Stimulated activated CD4-positive, alpha-beta T cell treated with anti-CD3 and anti-CD28 coated beads, Interleukin-15, amount 100 ng/mL, for 48 hours (primary cell): Measurements from ENCODE around the gene SPRY1.

Experiments used
- DNase-seq, 2 donors: peaks; one replicate each; pipeline ENCODE4 v3.0.0-alpha.2; 2020; ENCODE audit warnings: low read depth in 2 of 2

Gene SPRY1

DNA sequence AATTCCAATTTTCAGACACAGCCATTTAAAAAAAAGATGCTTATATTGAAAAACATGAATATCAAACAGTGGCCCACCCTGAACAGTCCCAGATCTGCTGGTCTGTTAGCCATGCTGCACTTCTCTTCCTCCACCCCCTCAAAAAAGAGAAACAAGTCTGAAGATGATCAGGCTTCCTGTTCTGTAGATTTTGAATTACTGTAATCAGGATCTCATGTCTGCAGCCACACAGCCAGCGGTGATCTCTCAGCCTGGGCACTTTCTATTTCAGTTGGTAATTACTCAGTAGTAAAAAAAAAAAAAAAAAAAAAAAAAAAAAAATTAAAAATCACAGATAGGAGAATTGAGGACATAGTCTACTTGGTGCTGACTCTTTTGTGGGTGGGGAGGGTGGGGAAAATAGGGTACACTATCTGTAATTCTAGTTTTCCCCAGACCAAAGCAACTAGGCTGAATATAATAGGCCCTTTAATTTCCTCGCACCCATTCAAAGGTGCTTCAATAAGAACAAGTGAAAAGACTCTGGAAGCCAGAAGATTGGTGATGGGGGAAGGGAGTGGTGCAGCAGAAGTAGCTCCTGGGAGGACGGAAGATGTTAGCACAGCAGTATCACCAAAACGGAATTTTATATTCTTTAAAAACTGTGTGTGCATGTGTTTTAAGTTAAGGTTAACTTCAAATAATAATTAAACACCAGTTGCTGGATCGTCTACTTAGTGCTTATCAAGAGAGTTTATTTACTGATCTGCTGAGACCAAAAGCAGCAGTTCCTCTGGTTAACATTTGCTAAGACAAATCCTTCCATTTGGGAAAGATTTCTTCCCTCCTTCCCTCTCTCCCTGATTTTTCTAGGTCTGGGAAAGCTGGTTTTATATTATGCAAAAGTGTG lies 47.0 kb downstream of the SPRY1 start:
- peak in 1 of 2 donors; percentile 26 for DNase-seq

DNA sequence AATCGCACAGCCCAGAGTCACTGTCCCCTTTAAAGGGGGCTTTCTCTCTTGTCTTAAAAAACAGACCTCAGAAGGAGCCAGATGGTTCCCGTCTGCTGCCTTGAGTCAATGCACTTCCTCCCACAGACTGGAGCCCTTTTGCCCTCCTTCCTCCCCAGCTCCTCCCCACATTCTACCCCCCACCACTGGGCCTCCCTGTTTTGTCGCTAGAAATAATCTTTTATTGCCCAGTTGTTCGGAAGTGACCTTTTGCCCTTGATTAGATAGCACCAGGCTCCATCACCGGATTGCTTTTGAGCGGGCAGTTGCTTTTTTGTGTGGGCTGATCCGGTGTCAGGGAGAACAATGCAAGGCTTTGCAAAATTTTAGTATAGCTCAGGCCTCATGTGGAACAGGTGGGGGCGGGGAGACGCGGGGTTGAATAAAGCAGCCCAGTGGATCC lies 47.7 kb downstream of the SPRY1 start:
- peak in 1 of 2 donors; percentile 31 for DNase-seq

DNA sequence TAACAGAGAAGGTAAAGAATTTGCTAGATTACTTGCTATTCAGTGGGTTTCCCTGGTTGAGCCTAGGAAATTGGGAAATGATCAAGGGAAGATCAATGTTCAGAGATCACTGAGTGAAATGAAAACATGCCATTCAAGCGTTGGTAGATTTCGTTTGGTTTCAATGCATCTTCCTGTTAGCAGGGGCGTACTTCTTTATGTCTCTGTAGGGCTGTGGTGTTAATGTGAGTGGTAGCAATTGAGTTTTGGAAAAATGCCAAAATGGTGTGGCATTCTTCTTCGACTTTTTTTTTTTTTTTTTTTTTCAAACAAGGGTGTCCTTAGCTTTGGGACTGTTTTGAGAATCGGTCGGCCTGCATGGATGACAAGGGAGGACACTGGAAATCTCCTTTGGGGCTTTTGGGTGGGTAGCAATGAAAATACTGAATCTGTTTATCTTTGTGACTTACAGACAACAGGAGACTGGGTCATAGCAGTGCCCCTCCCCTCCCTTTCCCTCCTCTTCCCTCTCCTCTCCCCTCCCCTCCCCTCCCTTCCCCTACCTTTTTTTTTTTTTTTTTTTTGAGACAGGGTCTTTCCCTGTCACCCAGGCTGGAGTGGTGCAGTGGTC lies 50.4 kb downstream of the SPRY1 start:
- no peak for DNase-seq

DNA sequence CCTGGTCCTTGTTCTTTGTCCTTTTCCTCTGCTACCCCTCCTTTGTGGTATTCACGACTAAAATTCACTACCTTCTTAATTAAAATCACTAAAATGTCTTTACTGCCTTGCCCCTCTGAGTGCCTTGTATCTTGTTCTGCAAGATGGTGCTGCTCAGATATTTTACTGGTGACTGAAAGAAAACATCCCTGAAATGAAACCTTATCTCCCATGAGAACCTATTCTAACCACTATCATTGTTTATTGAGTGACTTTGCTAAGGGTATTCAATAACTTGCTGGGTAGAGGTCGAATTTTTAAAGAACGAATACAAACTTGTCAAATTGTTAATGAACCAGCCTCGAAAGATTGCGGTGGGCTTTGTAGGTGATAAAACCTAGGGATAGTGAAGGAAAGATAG lies 52.8 kb downstream of the SPRY1 start:
- no peak for DNase-seq

DNA sequence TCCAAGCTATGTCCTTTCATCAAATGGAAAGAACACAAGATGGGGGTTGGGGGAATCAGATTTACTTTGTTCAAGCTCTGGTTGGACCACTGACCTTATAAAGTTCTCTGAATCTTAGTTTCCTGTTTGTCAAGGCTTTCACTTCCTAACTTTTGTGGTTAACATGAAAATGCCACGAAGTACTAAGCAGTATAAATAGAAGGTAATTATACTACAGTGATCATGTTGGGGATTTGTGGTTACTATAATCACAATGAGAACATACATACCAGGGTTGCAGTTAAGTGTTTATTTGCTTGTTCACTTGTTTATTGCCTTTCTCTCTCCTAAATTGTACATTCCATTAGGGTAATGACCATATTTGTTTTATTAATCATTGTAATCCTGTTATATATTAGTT lies 53.2 kb downstream of the SPRY1 start:
- no peak for DNase-seq

DNA sequence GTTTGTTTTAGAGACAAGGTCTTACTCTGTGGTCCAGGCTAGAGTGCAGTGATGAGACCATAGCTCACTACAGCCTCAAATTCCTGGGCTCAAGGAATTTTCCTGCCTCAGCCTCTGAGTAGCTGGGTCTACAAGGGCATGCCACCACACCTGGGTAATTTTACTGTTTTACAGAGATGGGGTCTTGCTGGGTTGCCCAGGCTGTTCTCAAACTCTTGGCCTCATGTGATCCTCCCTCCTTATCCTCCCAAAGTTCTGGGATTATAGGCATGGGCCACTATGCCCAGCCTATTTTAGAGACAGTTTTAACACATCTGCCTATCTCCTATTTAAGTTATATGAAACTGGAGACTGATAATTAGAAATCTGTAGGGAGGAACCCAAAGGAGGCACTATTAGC lies 53.8 kb downstream of the SPRY1 start:
- DNase-seq = no peak

DNA sequence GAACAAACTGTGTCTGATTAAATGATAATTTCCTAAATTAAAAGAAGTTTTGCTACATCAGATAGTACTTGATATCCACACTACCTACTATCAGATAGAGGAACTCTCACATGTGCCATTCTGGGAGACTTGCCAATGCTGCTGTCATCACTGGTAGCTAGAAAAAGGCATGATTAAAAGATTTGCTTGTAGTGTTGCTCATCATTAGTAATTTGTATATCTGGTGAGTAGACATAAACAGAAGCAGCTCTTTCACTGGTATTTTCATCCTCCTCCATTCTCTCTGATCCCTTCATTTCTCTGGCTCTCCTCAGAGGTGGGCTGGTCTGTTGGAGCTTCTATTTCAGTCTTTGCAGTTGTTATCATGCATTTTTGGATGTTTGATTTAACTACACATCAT lies 56.0 kb downstream of the SPRY1 start:
- DNase-seq = no peak

DNA sequence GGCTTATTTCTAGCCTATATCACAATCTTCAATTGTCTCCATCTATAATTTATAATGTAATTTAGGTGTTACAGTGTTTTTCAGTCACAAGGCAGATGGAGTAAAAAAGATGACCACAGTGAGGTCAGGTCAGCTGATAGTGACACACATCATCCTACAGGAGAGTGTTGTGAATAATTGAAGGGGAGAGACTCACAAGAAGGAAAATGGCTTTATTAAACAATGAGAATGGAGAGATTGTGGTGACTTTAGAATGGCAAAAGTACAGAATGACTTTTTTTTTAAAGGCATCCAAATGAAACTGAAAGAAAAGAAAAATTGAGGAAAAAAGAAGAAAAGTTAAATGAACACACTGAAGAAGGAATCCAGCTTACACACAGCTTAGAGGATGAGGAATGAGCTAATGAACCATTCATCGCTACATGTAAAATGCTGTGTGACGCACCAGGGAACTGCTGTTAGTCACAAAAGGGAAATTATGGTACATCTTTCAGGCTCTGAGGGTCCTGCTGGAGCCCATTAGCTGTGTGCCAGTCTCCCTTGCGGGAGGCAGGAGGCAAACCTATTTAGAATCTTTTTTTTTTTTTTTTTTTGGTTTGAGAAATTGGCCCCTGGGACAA lies 56.6 kb downstream of the SPRY1 start:
- DNase-seq = no peak
